Measurements from ENCODE around the gene RUFY4. TPM values are rescaled to one million over a fixed set of nuclear protein-coding genes. Genes with fewer than 3 reads are reported as not detected.

Gene RUFY4
- total and polyA plus RNA-seq, 9 of the 15 experiments (the other 6 are each of a cell fraction or from before 2014, with no cell fraction given), result not detected

DNA sequence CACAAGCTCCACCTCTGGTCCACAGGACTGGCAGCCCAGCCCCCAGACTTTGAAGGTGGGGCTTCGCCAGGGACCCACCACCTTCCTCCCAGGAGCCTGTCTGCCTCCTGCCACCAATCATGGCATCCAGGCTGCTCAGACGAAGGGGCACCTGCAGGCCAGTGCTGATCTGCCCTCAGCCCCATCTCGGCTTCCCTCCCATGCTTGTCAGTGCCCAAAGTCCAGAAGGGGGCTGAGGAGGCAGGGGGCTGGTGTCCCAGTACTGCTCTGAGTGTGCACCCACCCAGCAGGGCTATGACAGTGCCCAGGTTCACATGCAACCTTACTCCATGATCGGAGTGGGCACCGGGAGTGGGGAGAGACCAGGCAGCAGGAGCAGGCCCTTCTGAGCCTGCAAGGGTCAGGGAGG lies 25.3 kb upstream of the RUFY4 start:
- no TSS peak for BruUV-seq (replicated peaks)
- intact Hi-C loops (cut with micrococcal nuclease), result no loop called here
- CTCF ChIA-PET (ENCODE audit: low intra/inter-chr PET ratio), result no interaction called here

More for the DNA sequence above, 25.3 kb upstream of the RUFY4 start:
- no peak for DNase-seq (ENCODE audit: extremely low read depth in 1 of 4, low spot score in 3 of 4)
- H3K9me3 ChIP-seq (replicated peaks; ENCODE audit: control insufficient read depth, insufficient read depth, low read depth, low read length), result no peaks in the 10 kb centered on the region
- 0% methylated on average over 5 of the region's 5 CpGs for WGBS (ENCODE audit: insufficient coverage, low coverage, missing lambda C conversion rate)
- no peaks in the 10 kb centered on the region for H4K20me1 ChIP-seq (replicated peaks; ENCODE audit: control insufficient read depth, insufficient read depth, low read length)
- no peak for ATAC-seq
- in situ Hi-C loops (cut with MboI), result no loop called here
- FAIRE-seq, result no peak
- no peaks in the 10 kb centered on the region for H3K9me1 ChIP-seq (ENCODE audit: control insufficient read depth, insufficient read depth, low read length)
- TF ChIP-seq ZNF165 (CRISPR knock-in tag; IDR thresholded peaks at IDR 0.05; ENCODE audit: borderline replicate concordance) (no peak), RREB1 (CRISPR knock-in tag; IDR thresholded peaks at IDR 0.05) (no peak), RBM39 (optimal IDR thresholded peaks at IDR 0.05; ENCODE audit: low read depth, low read length) (no peak), ZNF785 (CRISPR knock-in tag; IDR thresholded peaks at IDR 0.05) (no peak), ADNP (tag; IDR thresholded peaks at IDR 0.05) (no peak)
- no peak overlapping the region for H2AFZ ChIP-seq (ENCODE audit: low read depth, low read length)
- no peaks in the 10 kb centered on the region for H3K4me1 ChIP-seq (replicated peaks in 1 of 2; ENCODE audit: control insufficient read depth in 2 of 2, insufficient read depth in 2 of 2, low read length in 2 of 2)
- no peak overlapping the region for H3K27ac ChIP-seq (ENCODE audit: extremely low read depth, low read depth, low read length)
- POLR2A ChIA-PET, result no interaction called here
- no peaks in the 10 kb centered on the region for H3K79me2 ChIP-seq (ENCODE audit: control insufficient read depth, insufficient read depth, low read length)
- no peak overlapping the region for H3K9ac ChIP-seq (ENCODE audit: insufficient read depth in 1 of 2, low read depth in 2 of 2, low read length in 2 of 2)
- peaks cover 0 to 2% of the 10 kb centered on the region in 2 experiments; a peak in 2 of 5 replicates for H3K27me3 ChIP-seq (ENCODE audit: control insufficient read depth in 2 of 2, insufficient read depth in 2 of 2, low read length in 2 of 2)
- no peak overlapping the region for H3K4me2 ChIP-seq (ENCODE audit: insufficient read depth, low read length)
- H3K36me3 ChIP-seq (ENCODE audit: control insufficient read depth, insufficient read depth, low read length), result no peaks in the 10 kb centered on the region
- H3K4me3 ChIP-seq, result no peak overlapping the region

Measured in K562 (cell line).